HG02870 (cell line): ENCODE results near the gene ADIRF.
"Not testable (repeated sequence)": the region's sequence is repeated elsewhere in the genome, so short reads cannot be mapped to it uniquely, and the experiment has no call there.

ENCODE experiments used
- ATAC-seq: cut with Tn5 transposase; IDR thresholded peaks from one replicate; pipeline ENCODE4 v1.9.1; 2021; ENCODE audit warnings: mild to moderate bottlenecking, moderate library complexity; ENCODE audit not compliant: unreplicated experiment

ADIRF gene

GRCh38 chr10:86945361-86946212 lies 22.7 kb upstream of the ADIRF start:
- no peak for ATAC-seq

- ATAC-seq = no peak
Observed at GRCh38 chr10:86946213-86947155, 21.8 kb upstream of the ADIRF start.

DNA sequence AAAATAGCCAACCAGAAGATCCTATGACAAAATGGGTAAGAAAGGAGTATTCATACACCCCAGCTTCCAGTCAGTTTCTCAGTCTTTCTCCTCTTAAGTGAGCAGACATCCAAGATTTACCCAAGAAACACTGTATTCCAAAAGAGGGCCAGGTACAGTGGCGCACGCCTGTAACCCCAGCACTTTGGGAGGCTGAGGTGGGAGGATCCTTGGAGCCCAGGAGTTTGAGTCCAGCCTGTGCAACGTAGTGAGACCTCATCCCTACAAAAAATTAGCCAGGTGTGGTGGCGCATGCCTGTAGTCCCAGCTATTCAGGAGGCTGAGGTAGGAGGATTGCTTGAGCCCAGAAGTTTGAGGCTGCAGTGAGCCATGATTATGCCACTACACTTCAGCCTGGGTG lies 20.5 kb upstream of the ADIRF start:
- ATAC-seq = not testable (repeated sequence)

- no peak for ATAC-seq
Observed at GRCh38 chr10:86950349-86950748, 17.9 kb upstream of the ADIRF start.

DNA sequence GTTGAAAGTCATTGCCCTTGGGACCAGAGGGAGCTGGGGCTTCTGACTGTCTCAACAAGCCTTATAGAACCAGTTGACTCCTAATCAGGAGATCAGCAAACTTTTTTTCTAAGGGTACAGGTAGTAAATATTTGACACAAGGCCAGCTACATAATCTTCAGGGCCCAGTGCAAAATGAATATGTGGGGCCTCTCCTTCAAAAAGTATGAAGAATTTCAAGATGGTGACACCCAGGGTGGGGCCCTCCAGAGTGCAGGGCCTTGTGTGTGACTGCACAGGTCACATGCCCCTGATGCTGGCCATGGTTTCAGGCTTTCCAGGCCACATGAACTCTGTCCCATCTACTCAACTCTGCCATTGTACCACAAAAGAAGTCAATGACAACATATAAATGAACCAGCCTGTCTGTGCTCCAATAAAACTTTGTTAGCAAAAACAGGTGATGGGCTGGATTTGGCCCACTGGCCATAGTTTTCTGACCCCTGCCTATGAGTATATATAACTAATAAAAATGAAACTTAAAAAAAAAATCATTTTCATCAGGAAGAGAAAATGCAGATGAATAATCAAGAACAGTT lies 17.0 kb upstream of the ADIRF start:
- ATAC-seq = no peak

DNA sequence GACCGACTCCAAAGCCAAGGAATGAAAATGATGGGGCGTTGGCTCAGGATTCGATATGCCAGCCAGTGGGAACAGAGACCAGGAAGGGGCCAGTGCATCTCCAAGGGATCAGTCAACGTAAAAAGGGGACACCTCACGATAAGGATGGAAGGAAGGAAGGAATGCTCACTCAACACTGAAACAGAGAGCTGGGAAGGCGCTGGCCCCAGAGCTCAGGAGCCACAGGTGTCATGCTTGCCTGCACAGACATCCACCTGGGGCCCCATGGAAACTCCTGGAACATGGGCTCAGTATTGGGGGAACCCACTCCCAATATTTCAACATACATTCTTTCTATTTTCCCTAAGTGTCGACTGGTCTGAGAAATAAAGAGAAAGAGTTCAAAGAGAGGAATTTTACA lies 16.2 kb upstream of the ADIRF start:
- no peak for ATAC-seq

DNA sequence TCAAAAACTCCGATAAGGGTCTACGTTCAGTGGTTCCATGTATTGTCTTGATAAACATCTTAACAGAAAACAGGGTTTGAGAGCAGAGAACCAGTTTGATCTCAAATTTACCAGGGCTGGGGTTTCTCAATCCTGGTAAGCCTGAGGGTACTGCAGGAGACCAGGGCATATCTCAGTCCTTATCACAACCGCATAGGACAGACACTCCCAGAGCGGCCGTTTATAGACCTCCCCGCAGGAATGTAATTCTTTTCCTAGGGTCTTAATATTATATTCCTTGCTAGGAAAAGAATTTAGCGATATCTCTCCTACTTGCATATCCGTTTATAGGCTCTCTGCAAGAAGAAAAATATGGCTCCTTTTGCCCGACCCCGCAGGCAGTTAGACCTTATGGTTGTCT lies 15.6 kb upstream of the ADIRF start:
- ATAC-seq = not testable (repeated sequence)

DNA sequence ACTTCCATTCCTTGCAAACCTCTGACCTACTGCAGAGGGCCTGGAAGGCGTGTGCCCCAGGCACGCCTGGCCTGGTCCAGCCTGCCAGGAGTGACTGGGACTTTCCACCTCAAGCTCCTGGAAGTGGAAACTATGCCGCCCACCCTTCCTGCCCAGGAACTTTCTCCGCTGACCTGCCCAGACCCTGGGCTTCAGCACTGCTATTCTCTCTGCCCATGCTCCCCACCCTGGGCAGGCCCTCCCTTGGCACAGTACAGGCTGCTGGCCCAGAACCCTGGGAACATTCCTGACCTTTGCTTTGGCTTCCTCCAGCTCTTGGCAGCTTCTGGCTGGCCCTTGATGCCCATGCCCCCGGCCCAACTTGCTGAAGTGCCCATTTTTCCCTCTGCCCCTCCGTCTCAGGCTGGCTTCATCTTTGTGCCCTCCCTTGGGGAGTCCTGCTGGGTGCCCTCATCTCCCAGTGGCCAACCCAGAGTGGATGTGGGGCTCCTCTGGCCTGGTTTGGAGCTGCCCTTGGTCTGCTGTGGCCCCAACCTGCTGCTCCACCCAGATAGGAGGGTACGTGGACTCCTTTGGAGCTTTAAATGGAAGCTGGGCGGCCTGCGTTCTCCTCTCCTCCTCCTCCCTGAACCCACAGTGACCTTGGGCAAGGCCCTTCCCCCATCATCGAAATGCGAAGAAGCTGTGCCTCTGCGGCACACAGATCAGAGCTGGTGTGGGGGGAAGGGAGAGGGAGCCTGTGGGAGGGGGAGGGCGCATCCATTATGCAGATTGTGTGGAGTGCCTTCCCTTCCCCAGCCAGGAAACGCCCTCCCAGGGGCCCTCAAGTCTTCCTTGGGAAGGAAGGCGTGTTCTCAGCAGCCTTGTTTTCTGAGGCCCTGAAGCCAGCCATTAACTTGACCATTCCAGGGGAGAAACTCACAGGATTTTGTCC lies 14.3 kb upstream of the ADIRF start:
- no peak for ATAC-seq

GRCh38 chr10:86954681-86955500 lies 13.4 kb upstream of the ADIRF start:
- no peak for ATAC-seq

DNA sequence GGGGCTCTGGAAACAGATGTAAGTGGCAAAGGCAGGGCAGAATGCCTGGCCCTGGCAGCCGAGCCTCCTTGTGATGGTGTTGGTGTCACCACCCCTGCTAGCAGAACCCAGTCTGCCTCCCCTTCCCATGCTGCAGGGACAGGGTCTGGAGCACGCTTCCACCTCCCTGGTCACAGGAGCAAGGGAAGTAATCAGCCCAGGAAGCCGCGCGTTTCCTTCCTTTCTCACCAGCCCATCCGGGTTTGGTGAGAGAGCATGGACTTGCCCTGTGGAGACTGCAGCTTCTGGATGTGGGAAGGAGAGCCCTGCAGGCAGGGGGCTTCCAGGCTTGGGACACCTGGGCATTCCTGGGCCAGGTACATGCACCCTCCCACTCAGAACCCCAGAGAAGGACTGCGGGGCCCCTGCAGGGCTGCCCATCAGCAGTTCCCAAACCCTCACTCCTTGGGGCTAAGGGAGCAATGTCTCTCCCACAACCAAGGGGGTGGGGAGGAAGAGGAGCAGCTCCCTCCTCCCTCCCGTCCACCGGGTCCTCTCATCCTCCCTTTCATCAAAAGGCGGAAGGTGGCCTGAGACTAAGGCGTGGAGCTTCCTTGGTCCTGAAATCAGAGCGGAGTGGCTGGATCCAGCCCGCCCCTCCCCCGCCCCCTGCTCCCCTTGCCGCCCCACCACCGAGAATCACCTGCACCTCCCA lies 12.6 kb upstream of the ADIRF start:
- ATAC-seq = no peak

DNA sequence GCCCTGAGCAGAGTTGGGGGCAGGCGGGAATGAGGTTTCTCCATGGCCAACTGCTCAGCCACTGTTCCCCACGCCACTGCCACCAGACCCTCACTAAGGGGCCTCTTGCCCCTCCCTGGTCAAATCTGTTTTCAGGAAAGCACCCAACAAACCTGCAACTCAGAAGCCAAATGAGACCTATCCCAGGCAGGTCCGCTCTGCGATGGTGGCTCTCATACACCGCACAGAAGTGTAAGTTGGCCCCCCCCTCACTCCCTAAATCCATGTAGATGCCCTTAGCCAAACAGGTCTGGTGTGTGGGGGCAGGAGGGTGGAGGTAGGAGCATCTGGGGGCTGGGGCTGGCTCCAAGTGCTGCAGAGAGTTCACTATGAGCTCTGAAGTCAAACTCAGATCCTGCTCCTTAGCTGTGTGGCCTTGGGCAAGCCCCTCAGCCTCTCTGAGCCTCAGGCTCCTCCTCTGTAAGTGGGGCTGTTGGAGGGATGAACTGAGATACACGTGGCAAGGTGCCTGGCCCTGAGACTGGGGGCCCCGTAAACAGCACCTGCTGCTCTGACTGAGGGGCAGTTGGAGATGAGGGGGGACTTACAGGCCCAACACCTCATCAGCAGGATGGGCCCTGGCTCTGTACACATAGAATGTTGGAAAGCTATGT lies 12.0 kb upstream of the ADIRF start:
- no peak for ATAC-seq

DNA sequence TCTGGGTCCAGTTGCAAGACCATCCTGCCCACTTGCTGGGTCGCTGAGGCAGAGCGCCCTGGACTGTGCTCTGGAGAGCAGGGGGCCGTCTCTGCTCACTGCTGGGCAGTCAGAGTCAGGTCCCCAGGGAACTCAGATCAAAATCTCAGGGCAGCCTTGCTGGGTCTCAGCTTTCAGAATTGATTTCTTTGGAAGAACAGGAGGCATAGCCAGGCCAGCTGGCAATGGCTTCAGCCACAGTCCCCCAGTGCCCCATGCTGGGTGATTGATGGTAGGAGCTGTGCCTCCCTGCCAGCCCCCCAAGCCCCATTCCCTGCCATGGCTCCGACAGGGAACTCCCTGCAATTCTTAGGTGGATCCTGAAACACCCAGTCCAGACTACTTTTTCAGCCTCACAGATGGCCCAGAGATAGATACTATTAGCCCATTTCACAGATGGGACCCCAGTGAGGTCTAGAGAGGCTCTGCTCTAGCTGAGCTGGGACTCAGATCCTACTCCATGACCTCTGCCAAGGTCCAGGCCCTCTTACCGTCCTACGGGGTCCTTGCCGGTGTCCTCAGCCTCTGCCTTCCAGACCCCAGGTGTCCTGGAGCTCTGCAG lies 11.3 kb upstream of the ADIRF start:
- no peak for ATAC-seq

DNA sequence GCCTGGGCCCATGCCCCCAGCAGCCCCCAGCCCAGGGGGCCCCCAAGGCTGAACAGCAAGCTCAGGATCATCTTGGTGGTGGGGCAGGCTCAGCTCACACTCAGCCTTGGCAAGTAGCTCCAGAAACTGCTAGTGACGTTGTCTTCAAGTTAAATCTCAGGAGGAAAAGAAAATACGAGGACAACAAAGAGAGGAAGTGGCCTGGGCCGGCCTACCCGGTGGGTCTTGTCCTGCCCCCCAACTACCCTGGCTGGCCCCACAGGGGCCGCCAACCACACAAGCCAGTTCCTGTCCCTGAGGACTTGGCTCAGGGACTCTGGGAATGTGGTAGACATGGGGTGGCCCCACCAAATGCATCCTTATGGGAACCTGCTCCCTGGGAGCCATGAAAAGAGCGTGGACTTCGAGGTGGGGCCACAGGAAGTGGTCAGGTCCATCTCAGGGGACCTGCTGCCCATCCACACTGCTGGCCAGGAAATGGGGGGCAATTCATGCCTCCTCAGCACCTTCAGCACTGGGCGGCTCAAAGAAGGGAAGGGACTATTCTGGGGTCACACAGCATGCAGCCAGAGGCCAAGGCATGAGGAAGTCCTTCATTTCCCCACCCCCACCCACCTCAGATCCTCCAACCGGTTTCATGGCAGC lies 10.7 kb upstream of the ADIRF start, which contains the start of gene MMRN2:
TSS of gene MMRN2 (minus strand) at position 145 of the 645 bp plus-strand sequence. CDS start at position 71, 74 bp downstream.
- ATAC-seq = no peak

GRCh38 chr10:86958116-86958900 lies 10.0 kb upstream of the ADIRF start, which contains the start of gene SNCG:
Gene SNCG, plus strand, starts transcription at chr10:86958599. Its CDS starts 99 bp downstream, at chr10:86958698.
- ATAC-seq = no peak

- no peak for ATAC-seq
Observed at GRCh38 chr10:86958901-86959736, 9.2 kb upstream of the ADIRF start.

DNA sequence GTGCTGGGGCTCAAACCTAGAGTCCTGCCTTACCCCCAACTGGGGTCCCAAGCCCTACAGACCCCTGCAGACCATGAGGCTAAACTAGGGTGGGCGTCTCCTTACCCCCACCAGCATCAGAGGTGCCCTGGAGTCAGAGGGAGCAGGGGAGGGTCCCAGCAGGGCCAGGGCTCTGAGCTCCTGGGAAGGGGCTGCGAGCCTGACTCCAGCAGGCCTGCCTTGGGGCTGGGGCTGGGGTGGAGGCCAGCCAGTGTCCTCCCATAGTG lies 8.6 kb upstream of the ADIRF start:
- ATAC-seq = no peak
